Activated naive CD4-positive, alpha-beta T cell treated with anti-CD3 and anti-CD28 coated beads, Interleukin-2, amount 10 ng/mL, durations not matched to agents 7 days and 5 days (primary cell): ENCODE data around the gene KIF21A.

Source experiments
- CTCF ChIA-PET: fragments of 350-600 bp; sonication (Branson Sonifier 250); formaldehyde crosslinking; loops from one replicate; lab custom pipeline; 2021; ENCODE audit warnings: antibody characterized with exemption; lab: Charles Lee
- DNase-seq: peaks from one replicate; pipeline ENCODE4 v3.0.0-alpha.2; 2020
- H3K27ac Mint-ChIP-seq: one replicate; pipeline ENCODE4 v1.8.0; 2021; ENCODE audit warnings: mild to moderate bottlenecking, moderate library complexity, mixed read lengths
- H3K27me3 Mint-ChIP-seq: one replicate; pipeline ENCODE4 v1.8.0; 2021; ENCODE audit warnings: mild to moderate bottlenecking, mixed read lengths
- H3K36me3 Mint-ChIP-seq: one replicate; pipeline ENCODE4 v1.8.0; 2021; ENCODE audit warnings: mixed read lengths
- H3K4me1 Mint-ChIP-seq: one replicate; pipeline ENCODE4 v1.8.0; 2021; ENCODE audit warnings: mixed read lengths
- H3K4me3 Mint-ChIP-seq: one replicate; pipeline ENCODE4 v1.8.0; 2021; ENCODE audit warnings: mild to moderate bottlenecking, moderate library complexity, mixed read lengths
- H3K9me3 Mint-ChIP-seq: one replicate; pipeline ENCODE4 v1.8.0; 2021; ENCODE audit warnings: mixed read lengths

Gene KIF21A

DNA sequence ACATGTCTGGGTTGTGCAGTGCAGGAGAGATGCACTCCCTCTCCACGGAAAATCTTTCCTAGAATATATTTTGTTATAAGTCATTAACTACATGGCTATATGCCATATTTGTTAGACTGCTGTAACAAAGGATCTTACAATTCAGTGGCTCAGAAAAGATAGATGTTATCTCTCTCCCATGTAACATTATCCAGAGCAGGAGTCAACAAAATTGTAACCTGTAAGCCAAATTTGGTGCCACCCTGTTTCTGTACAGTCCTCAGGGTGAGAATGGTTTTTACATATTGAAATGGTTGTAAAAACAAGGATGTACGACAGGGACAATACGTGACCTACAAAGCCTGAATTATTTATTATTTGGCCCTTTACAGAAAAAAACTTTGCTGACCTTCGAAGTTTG, 155.5 kb downstream of the KIF21A start:
- Mint-ChIP-seq H3K27me3 (no peaks in the 10 kb centered on the region), H3K4me1 (no peaks in the 10 kb centered on the region), H3K27ac (no peak overlapping the region), H3K36me3 (no peaks in the 10 kb centered on the region), H3K4me3 (no peak overlapping the region), H3K9me3 (no peaks in the 10 kb centered on the region)
- CTCF ChIA-PET, result no interaction called here
- no peak for DNase-seq

DNA sequence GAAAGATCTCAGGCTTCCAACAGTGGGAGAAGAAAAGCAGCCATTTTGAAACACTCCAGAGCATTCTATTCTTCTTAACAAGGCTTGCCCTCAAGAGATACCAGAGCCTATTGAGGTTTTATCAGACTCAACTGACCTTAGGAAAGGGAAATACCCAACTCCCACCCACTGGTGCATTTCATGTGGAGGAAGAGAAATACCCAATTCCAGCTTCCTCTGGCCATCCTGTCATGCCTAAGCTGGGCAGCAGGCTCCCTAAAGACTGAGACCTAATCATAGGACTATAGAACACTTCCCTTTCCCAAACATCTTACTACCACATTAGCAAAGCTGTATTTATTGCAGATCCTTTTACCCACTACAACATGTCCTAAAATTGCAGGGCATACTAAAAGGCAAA, 164.5 kb downstream of the KIF21A start:
- H3K4me1 Mint-ChIP-seq, result peaks cover 3% of the 10 kb centered on the region
- H3K27ac Mint-ChIP-seq, result no peak overlapping the region
- no peaks in the 10 kb centered on the region for H3K27me3 Mint-ChIP-seq

DNA sequence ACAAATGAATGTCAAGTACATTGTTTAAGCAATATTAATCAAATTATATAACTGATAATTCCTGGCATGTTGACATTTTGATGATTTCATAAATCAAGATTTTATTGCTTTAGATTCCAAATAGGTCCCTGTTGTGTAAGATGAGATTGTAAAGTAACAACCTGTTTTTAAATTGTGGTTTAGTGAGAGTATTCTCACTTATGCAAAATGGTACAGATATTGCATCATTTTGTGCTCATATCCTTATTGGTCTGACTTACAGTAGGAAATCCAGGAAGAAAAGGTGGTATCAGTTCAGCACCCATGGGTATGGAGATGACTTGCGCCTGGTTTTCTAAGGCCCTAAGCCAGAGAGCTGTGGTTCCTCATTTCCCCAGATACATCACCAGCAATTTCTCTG, 165.5 kb downstream of the KIF21A start:
- CTCF ChIA-PET, result no interaction called here
- no peaks in the 10 kb centered on the region for H3K27me3 Mint-ChIP-seq

More for the DNA sequence above, 164.5 kb downstream of the KIF21A start:
- Mint-ChIP-seq H3K4me3 (no peak overlapping the region), H3K36me3 (no peaks in the 10 kb centered on the region), H3K9me3 (no peaks in the 10 kb centered on the region)
- DNase-seq, result no peak
- CTCF ChIA-PET, result no interaction called here

DNA sequence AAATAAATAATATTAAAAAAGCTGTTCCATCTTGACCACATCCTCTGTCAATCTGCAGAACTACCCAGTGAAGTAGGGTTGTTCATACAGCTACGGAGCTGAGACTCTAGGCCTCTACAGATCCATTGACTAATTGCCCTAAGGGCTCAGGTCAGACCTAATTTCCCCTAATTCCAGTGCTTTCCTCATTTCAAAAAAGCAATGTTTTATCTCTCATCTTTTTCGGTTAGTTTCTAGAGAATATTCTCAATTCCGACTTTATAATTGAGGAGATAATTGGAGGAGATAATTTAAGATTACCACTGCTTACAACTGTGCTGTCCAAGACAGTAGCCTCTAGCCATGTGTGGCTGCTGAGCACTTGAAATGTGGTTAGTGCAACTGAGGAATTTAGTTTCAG, 167.1 kb downstream of the KIF21A start:
- no peaks in the 10 kb centered on the region for H3K27me3 Mint-ChIP-seq
- CTCF ChIA-PET, result interaction anchor here (1.2 kb wide), 1 partner anchor 130 kb away, joined by 5 read pairs; no protein-coding TSS in a partner anchor

More for the DNA sequence above, 165.5 kb downstream of the KIF21A start:
- DNase-seq, result no peak
- Mint-ChIP-seq H3K4me3 (no peak overlapping the region), H3K36me3 (no peaks in the 10 kb centered on the region), H3K27ac (no peak overlapping the region), H3K9me3 (no peaks in the 10 kb centered on the region), H3K4me1 (peaks cover 3% of the 10 kb centered on the region)

DNA sequence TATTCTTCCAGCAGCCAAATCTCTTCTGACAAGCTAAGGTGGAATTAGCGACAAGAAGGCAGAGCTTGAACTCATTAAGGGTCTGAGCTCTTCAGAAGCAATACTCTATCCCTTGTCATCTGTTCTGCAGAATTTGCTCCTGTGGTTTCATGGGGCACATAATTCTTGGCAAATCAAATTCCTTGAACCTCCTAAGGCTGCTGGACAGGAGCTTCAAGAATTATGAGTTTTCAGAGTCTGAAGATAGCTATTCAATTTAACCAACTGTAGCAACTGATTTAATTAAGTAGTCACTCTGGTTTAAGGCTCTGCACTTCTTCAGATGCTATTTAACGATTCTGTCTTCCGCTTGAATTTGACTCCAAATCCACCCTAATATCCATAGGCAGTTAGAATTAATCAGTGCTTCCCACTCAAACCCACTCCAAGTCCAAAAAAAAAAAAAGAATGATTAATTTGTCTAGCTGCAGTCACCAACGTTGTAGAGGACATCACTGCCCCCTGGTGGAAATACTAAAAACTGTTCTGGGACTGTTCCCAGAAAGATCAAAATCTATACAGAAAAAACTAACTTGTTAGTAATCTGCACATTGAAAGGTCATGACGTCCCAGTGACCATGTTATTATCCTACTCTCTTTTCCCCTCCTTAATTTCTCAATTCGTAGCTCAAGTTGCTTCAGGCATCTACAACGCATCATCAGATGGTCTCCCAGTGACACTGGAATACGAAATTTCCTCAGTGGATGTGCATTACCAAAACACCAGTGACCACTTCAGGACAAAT, 169.9 kb downstream of the KIF21A start:
- H3K36me3 Mint-ChIP-seq, result no peaks in the 10 kb centered on the region
- H3K4me1 Mint-ChIP-seq, result peaks cover 3% of the 10 kb centered on the region
- no peak overlapping the region for H3K27ac Mint-ChIP-seq
- no peaks in the 10 kb centered on the region for H3K27me3 Mint-ChIP-seq
- CTCF ChIA-PET, result interaction anchor here (0.6 to 2.3 kb wide), 20 partner anchors 13 to 1132 kb away, joined by 3 to 8 read pairs (median 4); no protein-coding TSS in a partner anchor
- no peaks in the 10 kb centered on the region for H3K9me3 Mint-ChIP-seq
- DNase-seq, result peak; percentile 32
- no peak overlapping the region for H3K4me3 Mint-ChIP-seq

More for the DNA sequence above, 167.1 kb downstream of the KIF21A start:
- Mint-ChIP-seq H3K4me1 (peaks cover 3% of the 10 kb centered on the region), H3K4me3 (no peak overlapping the region), H3K9me3 (no peaks in the 10 kb centered on the region), H3K27ac (no peak overlapping the region), H3K36me3 (no peaks in the 10 kb centered on the region)
- no peak for DNase-seq

DNA sequence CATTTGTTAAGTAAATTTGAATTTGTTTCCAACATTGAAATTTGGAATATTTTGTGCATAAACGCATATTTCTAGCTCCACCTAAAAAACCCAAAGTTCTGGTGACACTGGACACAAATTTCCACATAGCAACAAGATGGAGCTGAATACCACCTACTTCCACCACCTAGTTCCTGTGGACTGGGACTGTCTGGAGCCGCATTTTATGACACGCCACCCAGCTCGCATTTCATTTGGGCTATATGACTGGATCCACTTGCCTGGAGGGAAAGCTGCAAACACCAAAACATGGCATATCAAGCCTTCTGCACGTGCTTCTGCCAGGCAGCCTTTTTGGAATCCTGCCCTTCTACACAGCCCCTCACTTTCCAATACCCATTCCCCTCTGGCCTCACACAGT, 173.4 kb downstream of the KIF21A start:
- CTCF ChIA-PET, result no interaction called here

DNA sequence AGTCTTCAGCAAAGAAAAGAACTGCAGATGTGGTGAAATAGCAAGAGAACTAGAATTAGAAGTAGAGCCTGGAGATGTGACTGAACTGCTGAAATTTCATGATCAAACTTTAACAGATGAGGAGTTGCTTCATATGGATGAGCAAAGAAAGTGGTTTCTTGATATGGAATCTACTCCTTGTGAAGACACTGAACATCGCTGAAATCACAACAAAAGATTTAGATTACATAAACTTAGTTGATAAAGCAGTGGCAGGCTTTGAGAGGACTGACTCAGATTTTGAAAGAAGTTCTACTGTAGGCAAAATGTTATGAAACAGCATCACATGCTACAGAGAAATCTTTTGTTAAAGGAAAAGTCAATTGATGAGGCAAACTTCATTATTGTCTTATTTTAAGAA, 175.0 kb downstream of the KIF21A start:
- CTCF ChIA-PET, result no interaction called here
- Mint-ChIP-seq H3K9me3 (no peaks in the 10 kb centered on the region), H3K27ac (no peak overlapping the region), H3K27me3 (no peaks in the 10 kb centered on the region), H3K4me1 (no peaks in the 10 kb centered on the region), H3K4me3 (no peak overlapping the region), H3K36me3 (no peaks in the 10 kb centered on the region)
- DNase-seq, result no peak

More for the DNA sequence above, 173.4 kb downstream of the KIF21A start:
- H3K4me3 Mint-ChIP-seq, result no peak overlapping the region
- no peaks in the 10 kb centered on the region for H3K9me3 Mint-ChIP-seq
- no peaks in the 10 kb centered on the region for H3K27me3 Mint-ChIP-seq
- DNase-seq, result no peak
- no peak overlapping the region for H3K27ac Mint-ChIP-seq
- H3K4me1 Mint-ChIP-seq, result no peaks in the 10 kb centered on the region
- H3K36me3 Mint-ChIP-seq, result no peaks in the 10 kb centered on the region

DNA sequence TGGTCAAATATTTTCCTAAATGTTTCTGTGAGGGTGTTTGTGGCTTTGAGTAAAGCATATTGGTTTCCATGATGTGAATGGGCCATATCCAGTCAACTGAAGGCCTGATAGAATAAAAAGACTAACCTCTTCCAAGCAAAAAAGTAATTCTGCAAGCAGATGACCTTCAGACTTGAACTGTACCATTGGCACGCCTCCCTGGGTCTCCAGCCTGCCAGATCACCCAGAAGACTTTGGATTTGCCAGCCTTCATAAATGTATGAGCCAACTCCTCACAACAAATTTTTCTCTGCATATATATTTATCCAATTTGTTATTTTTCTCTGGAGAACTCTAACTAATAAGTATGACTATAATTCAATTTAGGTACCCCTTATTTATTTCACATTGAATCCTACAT, 190.3 kb downstream of the KIF21A start:
- H3K4me3 Mint-ChIP-seq, result no peak overlapping the region
- no peaks in the 10 kb centered on the region for H3K4me1 Mint-ChIP-seq
- no peak overlapping the region for H3K27ac Mint-ChIP-seq
- no peak for DNase-seq
- H3K27me3 Mint-ChIP-seq, result peaks cover 4% of the 10 kb centered on the region
- no peaks in the 10 kb centered on the region for H3K9me3 Mint-ChIP-seq
- H3K36me3 Mint-ChIP-seq, result no peaks in the 10 kb centered on the region
- CTCF ChIA-PET, result interaction anchor here (0.6 kb wide), 1 partner anchor 71 kb away, joined by 3 read pairs; no protein-coding TSS in a partner anchor
